Activated CD8-positive, alpha-beta memory T cell treated with anti-CD3 and anti-CD28 coated beads, Interleukin-2, amount 50 U/mL, for 1 hour (primary cell): Measurements from ENCODE around the gene HMCES.
"Not testable (repeated sequence)": the region's sequence is repeated elsewhere in the genome, so short reads cannot be mapped to it uniquely, and the experiment has no call there.

Experiments
- DNase-seq: peaks from one replicate; pipeline ENCODE4 v3.0.0-alpha.2; 2020; ENCODE audit errors: extremely low read depth

HMCES gene

DNA sequence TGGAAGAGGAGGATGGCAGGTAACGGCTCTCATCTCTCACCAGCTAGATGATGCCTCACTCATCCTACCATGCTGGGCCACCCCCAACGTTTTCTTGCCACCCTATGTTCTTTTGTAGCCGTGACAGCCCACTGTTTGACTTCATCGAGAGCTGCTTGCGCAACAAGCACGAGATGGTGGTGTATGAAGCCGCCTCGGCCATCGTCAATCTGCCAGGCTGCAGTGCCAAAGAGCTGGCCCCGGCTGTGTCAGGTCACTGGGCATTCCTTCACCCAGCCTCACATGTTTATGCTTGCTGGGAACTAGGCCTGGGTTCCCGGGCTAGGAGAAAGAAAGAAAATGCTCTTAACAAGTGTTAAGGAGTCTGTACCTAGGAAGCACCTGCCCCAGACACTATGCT is 21.1 kb upstream of the HMCES start:
- DNase-seq, result no peak

DNA sequence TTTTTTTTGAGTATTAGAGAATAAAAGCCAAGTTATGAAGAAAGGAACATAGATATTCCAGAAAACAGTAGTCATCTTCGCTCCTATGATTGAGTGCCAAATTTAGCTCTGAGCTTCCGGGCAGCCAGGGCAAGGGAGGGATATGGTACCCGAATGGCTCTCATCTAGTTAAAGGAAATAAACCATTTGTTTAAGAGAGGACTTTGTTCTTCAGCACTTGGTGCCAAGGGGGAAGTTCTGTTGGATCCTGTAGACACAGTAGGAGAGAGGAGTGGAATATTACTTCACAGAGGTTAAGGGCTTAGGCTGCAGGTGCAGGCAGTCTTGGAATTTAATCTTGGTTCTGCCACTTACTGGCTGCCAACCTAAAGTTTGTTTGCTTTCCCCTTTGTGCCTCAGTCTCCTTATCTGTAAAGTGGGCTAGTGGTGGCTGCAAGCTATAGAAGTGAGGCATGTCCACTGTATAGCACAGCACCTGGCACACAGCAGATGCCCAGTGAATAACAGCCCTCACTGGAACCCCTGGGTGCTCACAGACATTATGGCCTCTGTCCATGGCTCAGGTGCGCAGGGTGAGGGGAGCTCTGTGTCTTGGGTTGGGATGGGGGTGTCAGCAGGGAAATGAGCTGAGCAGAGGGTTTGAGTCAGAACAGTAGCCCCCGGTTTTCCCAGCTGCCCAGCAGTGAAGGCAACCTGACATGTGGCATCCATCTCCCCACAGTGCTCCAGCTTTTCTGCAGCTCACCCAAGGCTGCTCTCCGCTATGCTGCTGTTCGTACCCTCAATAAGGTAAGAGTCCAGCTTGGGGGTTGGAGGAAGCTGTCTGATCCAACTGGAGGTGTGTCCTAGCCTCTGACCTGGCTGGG is 18.8 kb upstream of the HMCES start:
- DNase-seq, result no peak

DNA sequence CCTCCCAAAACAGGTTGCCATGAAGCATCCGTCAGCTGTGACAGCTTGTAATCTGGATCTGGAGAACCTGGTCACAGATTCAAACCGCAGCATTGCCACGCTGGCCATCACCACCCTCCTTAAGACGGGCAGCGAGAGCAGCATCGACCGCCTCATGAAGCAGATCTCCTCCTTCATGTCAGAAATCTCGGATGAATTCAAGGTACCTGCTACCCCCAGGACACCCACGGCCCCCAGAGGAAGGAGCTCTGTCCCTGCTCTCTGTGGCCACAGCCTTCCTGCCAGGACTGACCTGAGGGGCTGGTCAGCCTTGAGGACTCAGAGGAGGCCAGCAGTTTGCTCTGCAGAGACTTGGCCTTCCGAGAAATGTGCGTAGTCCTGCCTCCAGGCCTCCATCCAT is 18.1 kb upstream of the HMCES start:
- DNase-seq, result no peak

DNA sequence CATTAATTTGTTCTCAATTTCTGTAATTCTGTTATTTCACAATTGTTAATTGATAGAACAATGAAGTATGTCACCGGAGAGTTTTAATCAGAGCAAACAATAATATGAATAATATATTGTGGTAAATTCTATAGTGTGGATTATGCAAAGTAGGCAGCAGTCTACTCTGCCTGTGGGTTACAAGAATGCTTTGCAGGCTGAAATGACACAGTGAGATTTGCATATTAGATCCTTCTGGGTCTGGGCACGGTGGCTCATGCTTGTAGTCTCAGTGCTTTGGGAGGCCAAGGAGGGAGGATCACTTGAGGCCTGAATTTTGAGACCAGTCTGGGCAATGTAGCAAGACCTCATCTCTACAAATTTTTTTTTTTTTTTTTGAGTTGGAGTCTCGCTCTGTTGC is 16.8 kb upstream of the HMCES start:
- DNase-seq, result no peak

DNA sequence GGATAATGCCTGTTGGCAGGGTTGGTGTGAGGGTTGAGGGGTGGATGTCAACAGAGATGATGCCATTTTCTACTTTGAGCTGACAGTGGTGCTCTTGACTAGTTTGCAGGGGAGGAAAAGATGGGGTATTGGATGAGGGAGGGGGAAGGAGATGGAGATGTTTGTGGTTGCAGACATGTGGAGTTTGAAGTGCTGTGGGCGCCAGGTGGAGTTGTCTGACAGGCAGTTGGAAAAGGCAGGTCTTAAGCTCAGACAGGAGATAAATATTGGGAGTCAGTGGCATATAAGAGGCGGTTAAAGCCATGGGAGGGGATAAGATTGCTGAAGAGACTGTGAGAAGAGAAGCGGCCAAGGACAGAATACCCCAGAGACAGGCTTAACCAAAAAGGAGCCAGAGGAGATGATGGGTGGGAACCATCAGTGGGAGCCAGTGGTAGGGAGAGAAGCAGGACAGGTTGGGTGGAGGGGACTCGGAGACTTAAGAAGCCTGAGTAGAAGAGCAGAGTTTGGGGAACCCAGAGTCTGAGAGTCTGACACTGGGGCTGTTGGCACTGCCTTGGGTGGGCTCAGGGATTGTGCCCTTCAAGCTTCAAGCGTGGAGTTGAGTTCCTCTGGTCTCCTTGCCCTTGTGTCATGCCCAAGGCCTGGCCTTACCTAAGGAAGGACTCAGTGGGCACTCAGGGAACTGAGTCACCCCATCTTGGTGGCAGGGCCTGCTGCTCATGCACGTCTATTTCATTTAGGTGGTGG is 15.3 kb upstream of the HMCES start:
- no peak for DNase-seq

DNA sequence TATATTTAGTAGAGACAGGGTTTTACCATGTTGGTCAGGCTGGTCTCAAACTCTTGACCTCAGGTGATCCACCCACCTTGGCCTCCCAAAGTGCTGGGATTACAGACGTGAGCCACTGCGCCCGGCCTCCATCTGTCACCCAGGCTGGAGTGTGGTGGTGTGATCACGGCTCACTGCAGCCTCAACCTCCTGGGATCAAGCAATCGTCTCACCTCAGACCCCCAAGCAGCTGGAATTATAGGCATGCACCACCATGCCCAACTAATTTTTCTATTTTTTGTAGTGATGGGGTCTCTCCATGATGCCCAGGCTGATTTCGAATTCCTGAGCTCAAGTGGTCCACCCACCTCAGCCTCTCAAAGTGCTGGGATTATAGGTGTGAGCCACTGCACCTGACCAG is 13.7 kb upstream of the HMCES start:
- not testable (repeated sequence) for DNase-seq

DNA sequence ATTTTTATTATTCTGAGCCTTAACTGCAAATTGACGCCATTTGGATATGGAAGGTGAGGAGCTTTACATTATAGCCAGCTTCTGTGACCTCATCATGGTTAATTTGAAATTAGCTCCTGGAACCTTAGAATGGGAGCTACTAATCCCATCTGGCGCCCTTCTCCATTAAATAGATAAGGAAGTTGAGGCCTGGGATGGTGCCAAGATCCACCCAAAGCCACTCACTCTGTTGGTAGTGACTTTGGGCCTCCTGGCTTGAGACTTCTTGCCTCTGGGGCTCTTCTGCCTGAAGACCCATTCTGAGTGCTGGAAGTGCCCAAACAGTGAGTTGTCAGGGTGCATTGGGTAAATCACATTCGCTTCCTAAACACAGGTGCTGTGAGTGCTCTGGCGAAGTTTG is 12.0 kb upstream of the HMCES start:
- no peak for DNase-seq

DNA sequence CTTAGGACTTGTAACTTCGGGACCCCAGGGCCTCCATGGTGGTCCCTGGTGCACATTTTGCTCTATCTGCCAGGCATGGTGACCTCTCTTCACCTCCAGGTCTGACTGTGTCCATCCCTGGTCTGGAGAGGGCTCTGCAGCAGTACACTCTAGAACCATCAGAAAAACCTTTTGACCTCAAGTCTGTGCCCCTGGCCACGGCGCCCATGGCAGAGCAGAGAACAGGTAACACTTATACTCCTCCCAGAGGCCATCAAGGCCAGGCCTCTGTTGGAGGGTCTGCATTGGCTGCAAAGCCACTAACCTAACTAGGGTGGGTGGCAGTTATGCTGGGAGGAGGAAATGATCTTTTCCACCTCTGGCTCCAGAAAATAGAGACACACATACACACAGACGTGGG is 10.3 kb upstream of the HMCES start:
- DNase-seq, result no peak

DNA sequence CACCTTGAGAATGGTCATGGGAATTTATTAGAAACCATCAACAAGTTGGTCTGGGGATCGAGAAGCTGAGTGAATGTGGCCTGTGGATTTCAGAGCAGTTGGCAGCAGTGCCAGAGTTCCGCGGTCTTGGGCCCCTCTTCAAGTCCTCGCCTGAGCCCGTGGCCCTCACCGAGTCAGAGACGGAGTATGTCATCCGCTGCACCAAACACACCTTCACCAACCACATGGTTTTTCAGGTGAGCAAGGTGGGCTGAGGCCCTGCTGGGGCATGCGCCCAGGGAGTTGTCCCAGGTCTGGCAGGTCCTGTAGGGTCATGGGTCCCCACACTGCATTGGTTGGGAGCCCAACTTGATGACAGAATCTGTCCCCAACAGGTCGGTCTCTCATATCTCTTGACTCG is 7.0 kb upstream of the HMCES start:
- no peak for DNase-seq

DNA sequence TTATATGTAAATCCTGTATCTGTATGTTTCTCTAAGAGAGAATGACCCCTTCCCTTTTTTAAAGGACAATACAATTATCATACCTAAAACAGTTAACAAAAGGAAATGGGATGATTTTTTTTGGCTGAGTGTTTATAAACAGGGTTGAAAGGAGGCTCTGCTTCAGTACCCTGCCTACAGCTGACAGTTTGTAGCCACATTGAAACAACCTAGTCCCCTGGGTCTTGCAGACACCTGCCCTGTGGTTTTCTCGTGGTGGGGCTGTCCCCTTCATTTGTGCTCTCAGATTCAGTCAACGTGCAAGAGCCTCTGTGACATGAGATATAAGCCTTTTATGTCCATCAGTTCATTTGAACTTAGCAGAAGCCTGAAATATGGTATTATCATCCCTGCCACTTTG is 2.3 kb upstream of the HMCES start:
- no peak for DNase-seq

DNA sequence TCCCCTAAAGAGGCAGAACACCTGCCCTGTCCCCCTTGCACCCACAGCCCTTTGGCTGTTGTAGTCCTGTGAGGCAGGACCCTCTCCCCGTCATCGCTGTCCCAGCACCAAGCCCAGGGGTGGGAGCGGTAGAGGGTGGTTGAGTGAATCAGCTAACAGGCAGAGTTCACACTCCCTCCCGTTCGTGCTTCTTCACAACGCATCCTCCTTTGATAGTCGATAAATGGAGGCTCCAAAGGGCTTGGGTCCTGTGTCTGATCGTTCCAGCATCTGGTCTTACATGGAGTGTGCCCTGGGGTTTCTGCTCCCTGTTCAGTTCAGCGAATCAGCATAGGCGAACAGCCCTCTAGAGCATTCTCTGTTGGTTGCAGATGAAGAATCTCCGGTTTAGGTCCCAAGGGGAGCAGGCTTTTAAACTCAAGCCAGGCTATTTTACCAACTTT is 820 bp upstream of the HMCES start:
- DNase-seq, result no peak

DNA sequence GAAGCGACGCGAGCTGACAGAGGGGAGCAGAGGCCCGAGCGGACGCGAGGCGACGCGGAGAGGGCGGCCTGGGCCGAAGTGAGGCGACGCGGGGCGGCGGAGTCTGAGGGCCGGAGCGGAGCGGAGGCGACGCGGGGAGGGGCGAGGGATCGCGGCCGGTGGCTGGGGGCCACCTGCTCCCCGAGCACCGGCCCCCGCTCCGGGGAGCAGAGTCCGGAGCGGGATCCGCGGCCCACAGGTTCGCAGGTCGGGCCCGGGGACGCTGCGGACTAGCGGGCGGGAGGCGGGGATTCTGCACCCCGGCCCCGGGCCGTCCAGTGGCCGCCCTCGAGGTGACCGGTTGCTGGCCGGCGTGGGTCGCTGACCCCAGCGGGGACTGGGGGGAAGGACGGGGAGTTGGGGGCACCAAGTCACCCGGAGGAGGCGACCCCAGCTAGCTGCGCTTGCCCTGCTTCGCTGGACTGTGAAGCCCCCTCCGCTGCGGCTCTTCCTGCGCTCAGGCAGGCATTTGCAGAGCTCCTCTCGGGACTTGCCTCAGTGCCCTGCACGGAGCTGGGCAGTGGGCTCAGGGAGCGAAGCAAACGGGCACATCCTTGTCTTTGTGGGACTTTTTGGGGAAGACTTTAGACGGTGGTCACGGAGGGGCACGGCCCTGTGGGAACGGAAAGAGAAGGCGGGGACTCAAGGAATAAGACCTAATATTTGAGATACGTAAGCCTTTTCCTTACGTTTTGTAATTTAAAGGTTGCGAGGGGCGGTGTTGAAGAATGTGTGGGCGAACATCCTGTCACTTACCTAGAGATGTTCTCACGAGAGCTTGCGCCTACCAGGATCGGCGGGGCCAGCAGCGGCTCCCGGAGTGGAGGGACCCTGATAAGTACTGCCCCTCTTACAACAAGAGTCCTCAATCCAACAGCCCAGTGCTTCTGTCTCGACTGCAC is 566 bp downstream of the HMCES start:
- no peak for DNase-seq

DNA sequence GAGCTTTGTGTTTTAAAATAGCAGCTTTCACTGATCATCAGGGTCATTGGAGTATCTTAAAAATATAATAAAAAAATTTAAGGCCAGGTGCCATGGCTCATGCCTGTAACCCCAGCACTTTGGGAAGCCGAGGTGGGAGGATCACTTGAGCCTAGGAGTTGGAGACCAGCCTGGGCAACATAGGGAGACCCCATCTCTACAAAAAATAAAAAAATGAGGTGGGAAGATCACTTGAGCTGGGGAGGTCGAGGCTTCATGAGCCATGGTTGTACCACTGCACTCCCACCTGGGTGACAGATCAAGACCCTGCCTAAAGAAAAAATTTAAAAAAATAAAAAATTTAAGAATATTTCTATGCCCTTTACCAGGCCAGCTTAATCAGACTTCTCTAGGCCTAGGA is 1.5 kb downstream of the HMCES start:
- no peak for DNase-seq

DNA sequence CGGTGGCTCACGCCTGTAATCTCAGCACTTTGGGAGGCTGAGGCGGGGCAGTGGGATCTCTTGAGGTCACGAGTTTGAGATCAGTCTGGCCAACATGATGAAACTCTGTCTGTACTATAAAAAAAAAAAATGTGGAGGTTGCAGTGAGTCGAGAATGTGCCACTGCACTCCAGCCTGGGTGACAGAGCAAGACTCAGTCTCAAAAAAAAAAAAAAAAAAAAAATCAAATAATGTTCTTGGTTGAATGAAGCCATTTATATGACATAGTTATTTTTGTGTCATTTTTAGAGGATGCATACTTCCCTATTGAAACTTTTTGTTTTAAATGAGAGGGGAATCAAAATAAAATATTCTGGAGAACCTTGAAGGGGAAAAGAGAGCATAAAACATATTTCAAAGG is 3.1 kb downstream of the HMCES start:
- DNase-seq, result no peak

DNA sequence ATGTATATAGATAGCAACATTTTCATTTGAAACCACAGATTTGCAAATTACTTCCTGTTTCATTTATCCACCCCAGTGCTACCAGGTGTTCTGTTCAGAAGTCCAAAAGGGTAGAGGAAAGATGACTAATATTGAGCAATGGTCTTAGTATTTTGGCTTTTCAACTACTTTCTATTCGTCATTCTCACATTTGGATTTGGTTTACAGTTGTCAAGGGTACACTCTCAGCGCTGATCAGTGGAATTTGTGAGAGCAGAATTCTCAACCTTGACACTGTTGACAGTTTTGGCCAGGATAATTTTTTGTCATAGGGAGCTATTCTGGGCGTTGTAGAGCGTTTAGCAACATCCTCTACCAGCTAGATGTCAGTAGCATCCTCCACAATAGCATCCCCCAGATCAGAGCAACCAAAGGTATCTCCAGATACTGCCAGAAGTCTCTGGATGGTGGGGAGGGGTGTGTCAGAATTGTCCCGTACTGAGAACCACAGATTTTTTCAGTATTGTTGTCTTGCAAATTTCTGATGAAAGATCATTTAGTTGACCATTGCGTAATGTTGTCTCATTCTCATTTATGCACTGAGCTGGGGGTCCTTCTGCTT is 4.2 kb downstream of the HMCES start:
- no peak for DNase-seq

DNA sequence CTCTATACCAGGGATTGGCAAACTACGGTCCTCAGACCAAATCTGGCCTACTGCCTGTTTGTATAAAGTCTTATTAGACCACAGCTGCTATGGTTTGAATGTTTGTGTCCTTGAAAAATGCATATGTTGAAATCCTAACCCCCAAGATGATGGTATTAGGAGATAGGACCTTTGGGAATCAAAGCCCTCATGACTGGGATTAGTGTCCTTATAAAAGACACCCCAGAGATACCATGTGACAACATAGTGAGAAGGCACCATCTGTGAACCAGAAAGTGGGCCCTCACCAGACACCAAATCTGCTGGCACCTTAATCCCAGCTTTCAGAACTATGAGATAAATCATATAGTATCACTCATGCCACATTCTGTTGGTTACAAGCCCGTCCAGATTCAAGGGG is 7.4 kb downstream of the HMCES start:
- DNase-seq, result no peak

DNA sequence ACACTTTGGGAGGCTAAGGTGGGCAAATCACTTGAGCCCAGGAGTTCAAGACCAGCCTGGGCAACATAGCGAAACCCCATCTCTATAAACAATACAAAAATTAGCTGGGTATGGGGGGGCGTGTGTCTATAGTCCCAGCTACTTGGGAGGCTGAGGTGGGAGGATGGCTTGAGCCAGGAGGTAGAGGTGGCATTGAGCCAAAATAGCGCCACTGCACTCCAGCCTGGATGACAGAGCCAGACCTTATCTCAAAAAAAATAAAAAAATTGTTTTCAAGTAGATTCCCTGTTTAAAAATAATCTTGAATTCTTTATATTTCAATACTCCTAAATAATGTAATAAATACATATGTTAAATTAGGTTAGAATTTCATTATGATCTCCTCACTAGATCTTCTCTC is 9.8 kb downstream of the HMCES start:
- no peak for DNase-seq

DNA sequence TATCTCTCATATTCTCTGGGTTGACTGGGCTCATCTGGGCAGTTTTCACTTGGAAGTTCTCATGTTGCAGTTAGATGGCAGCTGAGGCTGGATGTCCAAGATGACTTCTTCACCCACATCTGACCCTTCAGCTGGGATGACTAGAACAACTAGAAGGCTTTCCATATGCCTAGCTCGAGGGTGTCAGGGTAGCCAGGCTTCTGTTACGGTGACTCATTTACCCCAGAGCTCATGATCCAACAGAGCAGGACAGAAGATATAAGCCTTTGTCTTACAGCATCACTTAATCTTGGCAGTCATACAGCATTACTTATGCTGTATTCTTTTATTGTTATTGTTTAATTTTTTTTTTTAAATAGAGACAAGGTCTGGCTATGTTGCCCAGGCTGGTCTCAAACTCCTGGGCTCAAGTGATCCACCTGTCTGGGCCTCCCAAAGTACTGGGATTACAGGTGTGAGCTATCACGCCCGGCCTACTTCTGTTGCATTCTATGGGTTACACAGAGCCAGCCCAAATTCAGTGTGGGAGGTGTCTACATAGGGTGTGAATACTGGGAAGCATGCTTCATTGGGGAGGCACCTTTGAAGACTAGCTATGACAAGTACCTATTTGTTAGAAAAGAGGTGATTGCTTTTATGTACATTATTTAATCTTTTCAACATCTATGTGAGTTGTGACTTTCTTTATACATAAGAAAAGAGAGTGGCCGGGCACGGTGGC is 10.7 kb downstream of the HMCES start:
- DNase-seq, result no peak

DNA sequence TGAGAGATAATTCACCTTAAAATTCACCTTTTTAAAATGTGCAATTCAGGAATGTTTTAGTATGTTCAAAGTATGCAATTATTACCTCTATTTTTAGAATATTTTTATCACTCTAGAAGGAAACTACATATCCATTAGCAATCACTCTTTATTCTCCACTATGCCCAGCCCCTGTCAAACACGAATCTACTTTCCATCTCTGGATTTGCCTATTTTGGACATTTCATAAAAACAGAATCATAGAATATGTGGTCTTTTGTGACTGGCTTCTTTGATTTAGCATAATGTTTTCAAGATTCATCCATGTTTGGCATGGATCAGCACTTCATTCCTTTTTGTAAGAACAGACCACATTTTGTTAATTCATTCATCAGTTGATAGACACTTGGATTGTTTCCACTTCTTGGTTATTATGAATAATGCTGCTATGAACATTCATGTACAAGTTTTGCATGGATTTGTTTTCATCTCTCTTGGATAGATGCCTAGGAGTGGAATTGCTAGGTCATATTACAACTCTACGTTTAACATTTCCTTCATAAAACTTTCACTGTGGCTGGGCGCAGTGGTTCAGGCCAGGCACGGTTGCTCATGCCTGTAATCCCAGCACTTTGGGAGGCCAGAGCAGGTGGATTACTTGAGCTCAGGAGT is 12.7 kb downstream of the HMCES start:
- DNase-seq, result no peak

DNA sequence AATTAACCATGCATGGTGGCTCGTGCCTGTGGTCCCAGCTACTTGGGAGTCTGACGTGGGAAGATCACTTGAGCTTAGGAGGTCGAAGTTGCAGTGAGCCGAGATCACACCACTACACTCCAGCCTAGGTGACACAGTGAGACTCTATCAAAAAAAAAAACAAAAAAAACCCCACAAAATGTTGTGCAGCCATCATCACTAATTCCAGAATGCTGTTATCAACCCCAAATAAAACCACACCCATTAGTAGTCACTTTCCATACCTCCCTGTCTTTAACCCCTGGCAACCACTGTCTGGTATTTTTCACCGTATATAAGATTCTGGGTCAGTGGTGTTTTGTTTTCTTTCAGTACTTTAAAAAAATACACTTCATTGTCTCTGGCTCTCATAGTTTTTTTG is 16.6 kb downstream of the HMCES start:
- DNase-seq, result no peak
